ENCODE measurements around the gene KDM5B.

GRCh38 chr1:202706851-202707250 is 101.4 kb downstream of the KDM5B start:
- no peak for TF ChIP-seq CTCF (IDR thresholded peaks at IDR 0.05)
- no peak for TF ChIP-seq POLR2A (IDR thresholded peaks at IDR 0.05)
